ENCODE results near the gene DLGAP1.

The DLGAP1 gene

GRCh38 chr18:3845161-3845560 is 609.9 kb downstream of the DLGAP1 start:
- Histone ChIP-seq H3K9ac (ENCODE audit: low read depth, low read length) (no peak overlapping the region), H3K27me3 (ENCODE audit: insufficient read depth, low read length) (no peaks in the 10 kb centered on the region), H3K27ac (ENCODE audit: low read length) (no peak overlapping the region), H3K9me3 (ENCODE audit: insufficient read depth, low read depth, low read length) (no peaks in the 10 kb centered on the region), H3K4me3 (ENCODE audit: low read length) (no peak overlapping the region), H3K4me1 (ENCODE audit: insufficient read depth, low read length) (no peaks in the 10 kb centered on the region), H3K36me3 (ENCODE audit: insufficient read depth, low read depth, low read length) (no peaks in the 10 kb centered on the region)

- Histone ChIP-seq H3K27me3 (ENCODE audit: insufficient read depth, low read length) (no peaks in the 10 kb centered on the region), H3K27ac (ENCODE audit: low read length) (no peak overlapping the region), H3K4me1 (ENCODE audit: insufficient read depth, low read length) (peaks cover 8% of the 10 kb centered on the region), H3K9me3 (ENCODE audit: insufficient read depth, low read depth, low read length) (no peaks in the 10 kb centered on the region), H3K9ac (ENCODE audit: low read depth, low read length) (no peak overlapping the region), H3K4me3 (ENCODE audit: low read length) (no peak overlapping the region), H3K36me3 (ENCODE audit: insufficient read depth, low read depth, low read length) (no peaks in the 10 kb centered on the region)
Measured at GRCh38 chr18:3842844-3843243, 612.3 kb downstream of the DLGAP1 start.

- no peaks in the 10 kb centered on the region for H3K27me3 ChIP-seq (ENCODE audit: insufficient read depth, low read length)
- H3K27ac ChIP-seq (ENCODE audit: low read length), result no peak overlapping the region
- H3K4me3 ChIP-seq (ENCODE audit: low read length), result no peak overlapping the region
- peaks cover 8% of the 10 kb centered on the region for H3K4me1 ChIP-seq (ENCODE audit: insufficient read depth, low read length)
- H3K9ac ChIP-seq (ENCODE audit: low read depth, low read length), result no peak overlapping the region
- no peaks in the 10 kb centered on the region for H3K36me3 ChIP-seq (ENCODE audit: insufficient read depth, low read depth, low read length)
- H3K9me3 ChIP-seq (ENCODE audit: insufficient read depth, low read depth, low read length), result no peaks in the 10 kb centered on the region
Measured at GRCh38 chr18:3840766-3841165, 614.3 kb downstream of the DLGAP1 start.

GRCh38 chr18:3839581-3839981 is 615.5 kb downstream of the DLGAP1 start:
- Histone ChIP-seq H3K36me3 (ENCODE audit: insufficient read depth, low read depth, low read length) (no peaks in the 10 kb centered on the region), H3K9me3 (ENCODE audit: insufficient read depth, low read depth, low read length) (no peaks in the 10 kb centered on the region), H3K4me3 (ENCODE audit: low read length) (no peak overlapping the region), H3K27me3 (ENCODE audit: insufficient read depth, low read length) (no peaks in the 10 kb centered on the region), H3K27ac (ENCODE audit: low read length) (no peak overlapping the region), H3K9ac (ENCODE audit: low read depth, low read length) (no peak overlapping the region), H3K4me1 (ENCODE audit: insufficient read depth, low read length) (peaks cover 8% of the 10 kb centered on the region)

- H3K4me1 ChIP-seq (ENCODE audit: insufficient read depth, low read length), result peaks cover 18% of the 10 kb centered on the region
- no peak overlapping the region for H3K9ac ChIP-seq (ENCODE audit: low read depth, low read length)
- H3K27ac ChIP-seq (ENCODE audit: low read length), result no peak overlapping the region
- H3K27me3 ChIP-seq (ENCODE audit: insufficient read depth, low read length), result no peaks in the 10 kb centered on the region
- H3K9me3 ChIP-seq (ENCODE audit: insufficient read depth, low read depth, low read length), result no peaks in the 10 kb centered on the region
- H3K4me3 ChIP-seq (ENCODE audit: low read length), result no peak overlapping the region
- no peaks in the 10 kb centered on the region for H3K36me3 ChIP-seq (ENCODE audit: insufficient read depth, low read depth, low read length)
Measured at GRCh38 chr18:3836483-3837335, 618.4 kb downstream of the DLGAP1 start.

GRCh38 chr18:3832025-3832638 is 623.0 kb downstream of the DLGAP1 start:
- Histone ChIP-seq H3K4me3 (ENCODE audit: low read length) (no peak overlapping the region), H3K36me3 (ENCODE audit: insufficient read depth, low read depth, low read length) (no peaks in the 10 kb centered on the region), H3K9me3 (ENCODE audit: insufficient read depth, low read depth, low read length) (no peaks in the 10 kb centered on the region), H3K4me1 (ENCODE audit: insufficient read depth, low read length) (peaks cover 13% of the 10 kb centered on the region; the same call in 1 of the 2 replicates), H3K9ac (ENCODE audit: low read depth, low read length) (no peak overlapping the region), H3K27me3 (ENCODE audit: insufficient read depth, low read length) (no peaks in the 10 kb centered on the region), H3K27ac (ENCODE audit: low read length) (no peak overlapping the region)

- Histone ChIP-seq H3K4me1 (ENCODE audit: insufficient read depth, low read length) (peaks cover 16% of the 10 kb centered on the region; the same call in 1 of the 2 replicates), H3K9ac (ENCODE audit: low read depth, low read length) (no peak overlapping the region), H3K27me3 (ENCODE audit: insufficient read depth, low read length) (no peaks in the 10 kb centered on the region), H3K9me3 (ENCODE audit: insufficient read depth, low read depth, low read length) (no peaks in the 10 kb centered on the region), H3K36me3 (ENCODE audit: insufficient read depth, low read depth, low read length) (no peaks in the 10 kb centered on the region), H3K27ac (ENCODE audit: low read length) (no peak overlapping the region), H3K4me3 (ENCODE audit: low read length) (no peak overlapping the region)
Measured at GRCh38 chr18:3830604-3831003, 624.5 kb downstream of the DLGAP1 start.

GRCh38 chr18:3827236-3827845 is 627.8 kb downstream of the DLGAP1 start:
- Histone ChIP-seq H3K27ac (ENCODE audit: low read length) (no peak overlapping the region), H3K9me3 (ENCODE audit: insufficient read depth, low read depth, low read length) (no peaks in the 10 kb centered on the region), H3K9ac (ENCODE audit: low read depth, low read length) (no peak overlapping the region), H3K36me3 (ENCODE audit: insufficient read depth, low read depth, low read length) (no peaks in the 10 kb centered on the region), H3K4me3 (ENCODE audit: low read length) (no peak overlapping the region), H3K27me3 (ENCODE audit: insufficient read depth, low read length) (no peaks in the 10 kb centered on the region), H3K4me1 (ENCODE audit: insufficient read depth, low read length) (peaks cover 13% of the 10 kb centered on the region)

GRCh38 chr18:3826021-3826420 is 629.1 kb downstream of the DLGAP1 start:
- H3K4me1 ChIP-seq (ENCODE audit: insufficient read depth, low read length), result peaks cover 16% of the 10 kb centered on the region
- H3K4me3 ChIP-seq (ENCODE audit: low read length), result no peak overlapping the region
- no peak overlapping the region for H3K9ac ChIP-seq (ENCODE audit: low read depth, low read length)
- H3K27ac ChIP-seq (ENCODE audit: low read length), result no peak overlapping the region
- H3K27me3 ChIP-seq (ENCODE audit: insufficient read depth, low read length), result no peaks in the 10 kb centered on the region
- H3K36me3 ChIP-seq (ENCODE audit: insufficient read depth, low read depth, low read length), result no peaks in the 10 kb centered on the region
- no peaks in the 10 kb centered on the region for H3K9me3 ChIP-seq (ENCODE audit: insufficient read depth, low read depth, low read length)

- Histone ChIP-seq H3K27ac (ENCODE audit: low read length) (no peak overlapping the region), H3K9ac (ENCODE audit: low read depth, low read length) (no peak overlapping the region), H3K4me1 (ENCODE audit: insufficient read depth, low read length) (peaks cover 16% of the 10 kb centered on the region), H3K36me3 (ENCODE audit: insufficient read depth, low read depth, low read length) (no peaks in the 10 kb centered on the region), H3K27me3 (ENCODE audit: insufficient read depth, low read length) (no peaks in the 10 kb centered on the region), H3K4me3 (ENCODE audit: low read length) (no peak overlapping the region), H3K9me3 (ENCODE audit: insufficient read depth, low read depth, low read length) (no peaks in the 10 kb centered on the region)
Measured at GRCh38 chr18:3824101-3824500, 631.0 kb downstream of the DLGAP1 start.

GRCh38 chr18:3823073-3823472 is 632.0 kb downstream of the DLGAP1 start:
- no peak overlapping the region for H3K4me3 ChIP-seq (ENCODE audit: low read length)
- H3K9ac ChIP-seq (ENCODE audit: low read depth, low read length), result no peak overlapping the region
- H3K27me3 ChIP-seq (ENCODE audit: insufficient read depth, low read length), result no peaks in the 10 kb centered on the region
- H3K27ac ChIP-seq (ENCODE audit: low read length), result no peak overlapping the region
- H3K4me1 ChIP-seq (ENCODE audit: insufficient read depth, low read length), result peaks cover 16% of the 10 kb centered on the region
- no peaks in the 10 kb centered on the region for H3K36me3 ChIP-seq (ENCODE audit: insufficient read depth, low read depth, low read length)
- no peaks in the 10 kb centered on the region for H3K9me3 ChIP-seq (ENCODE audit: insufficient read depth, low read depth, low read length)

GRCh38 chr18:3821524-3821923 is 633.6 kb downstream of the DLGAP1 start:
- Histone ChIP-seq H3K27me3 (ENCODE audit: insufficient read depth, low read length) (no peaks in the 10 kb centered on the region), H3K9ac (ENCODE audit: low read depth, low read length) (no peak overlapping the region), H3K4me1 (ENCODE audit: insufficient read depth, low read length) (peaks cover 9% of the 10 kb centered on the region), H3K27ac (ENCODE audit: low read length) (no peak overlapping the region), H3K4me3 (ENCODE audit: low read length) (no peak overlapping the region), H3K9me3 (ENCODE audit: insufficient read depth, low read depth, low read length) (no peaks in the 10 kb centered on the region), H3K36me3 (ENCODE audit: insufficient read depth, low read depth, low read length) (no peaks in the 10 kb centered on the region)
